SKM-1 (cell line): ENCODE data around the gene CLSTN1.
"Not testable (repeated sequence)": the region's sequence is repeated elsewhere in the genome, so short reads cannot be mapped to it uniquely, and the experiment has no call there.

Experiments
- DNase-seq: peaks from one replicate; lab custom pipeline; 2025; ENCODE audit not compliant: unreplicated experiment; lab: John Stamatoyannopoulos, UW

Gene CLSTN1

GRCh38 chr1:9801909-9802308, 21.9 kb downstream of the CLSTN1 start:
- no peak for DNase-seq

GRCh38 chr1:9798236-9799130, 25.3 kb downstream of the CLSTN1 start:
- no peak for DNase-seq

- no peak for DNase-seq
Measured at GRCh38 chr1:9797049-9797448, 26.7 kb downstream of the CLSTN1 start.

GRCh38 chr1:9794081-9794480, 29.7 kb downstream of the CLSTN1 start:
- no peak for DNase-seq

GRCh38 chr1:9793291-9793690, 30.5 kb downstream of the CLSTN1 start:
- DNase-seq = no peak

GRCh38 chr1:9792156-9793042, 31.4 kb downstream of the CLSTN1 start:
- no peak for DNase-seq

GRCh38 chr1:9789700-9790099, 34.1 kb downstream of the CLSTN1 start:
- DNase-seq = not testable (repeated sequence)

- no peak for DNase-seq
Measured at GRCh38 chr1:9787702-9788101, 36.1 kb downstream of the CLSTN1 start.

- DNase-seq = no peak
Measured at GRCh38 chr1:9785406-9785805, 38.4 kb downstream of the CLSTN1 start.

- no peak for DNase-seq
Measured at GRCh38 chr1:9784508-9785133, 39.1 kb downstream of the CLSTN1 start.

- DNase-seq = no peak
Measured at GRCh38 chr1:9782897-9783296, 40.9 kb downstream of the CLSTN1 start.

GRCh38 chr1:9782116-9782751, 41.5 kb downstream of the CLSTN1 start:
- DNase-seq = no peak

- no peak for DNase-seq
Measured at GRCh38 chr1:9780554-9781110, 43.1 kb downstream of the CLSTN1 start.

- DNase-seq = no peak
Measured at GRCh38 chr1:9778905-9779304, 44.9 kb downstream of the CLSTN1 start.

- DNase-seq = no peak
Measured at GRCh38 chr1:9776685-9777084, 47.1 kb downstream of the CLSTN1 start.

- DNase-seq = no peak
Measured at GRCh38 chr1:9774712-9775679, 48.8 kb downstream of the CLSTN1 start.

- DNase-seq = no peak
Measured at GRCh38 chr1:9770298-9770697, 53.5 kb downstream of the CLSTN1 start.

- no peak for DNase-seq
Measured at GRCh38 chr1:9768983-9769382, 54.8 kb downstream of the CLSTN1 start.

GRCh38 chr1:9767964-9768668, 55.6 kb downstream of the CLSTN1 start:
- DNase-seq = no peak
